Aorta (tissue), 5 donors: Measurements from ENCODE around the gene HOMER2. TPM values are rescaled to one million over a fixed set of nuclear protein-coding genes. Genes with fewer than 3 reads are reported as not detected.
A peak's percentile ranks its signal among the peaks of the same experiment; 100 is the strongest.

Experiments used
- ATAC-seq: fragments of 200-7000 bp; cut with Tn5 transposase; one replicate; pipeline ENCODE4 v1.9.1; 2022; ENCODE audit warnings: moderate library complexity; ENCODE audit not compliant: low FRiP score
- DNase-seq, 2 donors: peaks; one replicate each; pipeline ENCODE4 v3.0.0-alpha.2; 2020
- H3K27ac ChIP-seq, 2 donors: one replicate each; pipeline ENCODE4 v1.5.1; 2013; ENCODE audit warnings: low read length in 2 of 2, mild to moderate bottlenecking in 2 of 2, moderate library complexity in 2 of 2, control low read depth in 1 of 2, inconsistent platforms in 1 of 2, low read depth in 1 of 2
- H3K27me3 ChIP-seq, 2 donors: one replicate each; pipeline ENCODE4 v1.6.1; 2013; ENCODE audit warnings: control low read depth in 1 of 2, low read length in 1 of 2, mild to moderate bottlenecking in 1 of 2, moderate library complexity in 1 of 2; ENCODE audit not compliant: insufficient read depth in 2 of 2, control insufficient read depth in 1 of 2
- H3K36me3 ChIP-seq, 2 donors: one replicate each; pipeline ENCODE4 v1.6.1; 2013; ENCODE audit warnings: control low read depth in 1 of 2, low read length in 1 of 2, mild to moderate bottlenecking in 1 of 2; ENCODE audit not compliant: insufficient read depth in 2 of 2, control insufficient read depth in 1 of 2
- H3K4me1 ChIP-seq, 2 donors: one replicate each; pipeline ENCODE4 v1.6.1; 2013; ENCODE audit warnings: low read length in 2 of 2, control low read depth in 1 of 2, mild to moderate bottlenecking in 1 of 2, moderate library complexity in 1 of 2; ENCODE audit not compliant: insufficient read depth in 2 of 2, control insufficient read depth in 1 of 2
- H3K4me3 ChIP-seq, 2 donors: one replicate each; pipeline ENCODE4 v1.5.1; 2013; ENCODE audit warnings: low read length in 2 of 2, control low read depth in 1 of 2, mild to moderate bottlenecking in 1 of 2
- H3K9me3 ChIP-seq: one replicate; pipeline ENCODE4 v1.6.1; 2013; ENCODE audit warnings: mild to moderate bottlenecking, low read length; ENCODE audit not compliant: control insufficient read depth
- WGBS, 2 donors: extraction: QIAGEN DNeasy Blood & Tissue Kit; methylation state at CpG; one replicate each; pipeline ENCODE4 v1.1.7; 2013; 5-methylcytosine and 5-hydroxymethylcytosine counted together
- intact Hi-C, 2 donors: fragments of 100-400 bp; cut with DNase I; formaldehyde crosslinking; loops; one replicate each; pipeline versions ENCODE4 v1.14.2 to v1.15.0; 2022
- polyA plus RNA-seq, 2 donors: library from polyadenylated mRNA; stranded (reverse); fragments of 200-250 nt; gene quantifications; one replicate each; pipeline ENCODE4 v1.2.3, GENCODE V29; 2013
- total RNA-seq, 2 donors: library from RNA; stranded (reverse); fragmentation: NEBNext Ultra II Directional; extraction: Animal tissue kit (Norgen Biotek cat#: 25700); gene quantifications; one replicate each; pipeline ENCODE4 v1.2.1, GENCODE V29; 2021
- donor health status: healthy with polysubstance abuse.
- donor health status: Bipolar disorder and iron deficiency.
- donor health status: DM: no; HTN: no; CAD: no.
- donor health status: DM: no; HTN: no; CAD: no.
- donor health status: DM: yes; HTN: yes; CAD: no.

Gene HOMER2
- total and polyA plus RNA-seq, 4 donors, result 0.50 to 7.1 (median 2.3) TPM

GRCh38 chr15:82808634-82809041 is 143.9 kb downstream of the HOMER2 start:
- Histone ChIP-seq H3K27ac (peak overlapping the region in 1 of 2 donors; percentile 37), H3K4me1 (peaks cover 0 to 3% of the 10 kb centered on the region in 2 donors), H3K27me3 (no peaks in the 10 kb centered on the region), H3K9me3 (no peaks in the 10 kb centered on the region), H3K36me3 (no peaks in the 10 kb centered on the region), H3K4me3 (no peak overlapping the region)
- DNase-seq (no peak), ATAC-seq (no peak)
- intact Hi-C loops, result loop anchor here in 1 of 2 donors (5.0 kb wide), 1 partner anchor 56 kb away; no protein-coding TSS in a partner anchor
- 72 to 82% methylated on average over 9 of the region's 9 CpGs for WGBS, 2 donors

- Histone ChIP-seq H3K27ac (no peak overlapping the region), H3K27me3 (no peaks in the 10 kb centered on the region), H3K4me1 (peaks cover 0 to 3% of the 10 kb centered on the region in 2 donors), H3K36me3 (no peaks in the 10 kb centered on the region), H3K9me3 (no peaks in the 10 kb centered on the region), H3K4me3 (no peak overlapping the region)
- no peak for DNase-seq
- no peak for ATAC-seq
- WGBS, 2 donors, result 89 to 90% methylated on average over 11 of the region's 11 CpGs
- intact Hi-C loops, result loop anchor here in 1 of 2 donors (5.0 kb wide), 1 partner anchor 56 kb away; no protein-coding TSS in a partner anchor
Observed at GRCh38 chr15:82807920-82808633, 144.4 kb downstream of the HOMER2 start.

- 40 to 49% methylated on average over 2 of the region's 2 CpGs for WGBS, 2 donors
- H3K4me1 ChIP-seq, result no peaks in the 10 kb centered on the region
- no peaks in the 10 kb centered on the region for H3K36me3 ChIP-seq
- ATAC-seq (no peak), DNase-seq (no peak)
- H3K27me3 ChIP-seq, result no peaks in the 10 kb centered on the region
- H3K27ac ChIP-seq, result no peak within 1 kb of the TSS
- H3K9me3 ChIP-seq, result no peaks in the 10 kb centered on the region
- no peak within 1 kb of the TSS for H3K4me3 ChIP-seq
- intact Hi-C loops, result loop anchor here (2.0 to 5.0 kb wide), 2 partner anchors 45 to 54 kb away; no protein-coding TSS in a partner anchor
Observed at GRCh38 chr15:82805994-82806406, 146.5 kb downstream of the HOMER2 start, which contains the start of gene FSD2. FSD2 (minus strand) TSS chr15:82806069; CDS start chr15:82787390, 18,679 bp downstream.

- no peaks in the 10 kb centered on the region for H3K36me3 ChIP-seq
- no peak for ATAC-seq
- H3K4me3 ChIP-seq, result no peak overlapping the region
- H3K4me1 ChIP-seq, result peaks cover 0 to 1% of the 10 kb centered on the region in 2 donors
- intact Hi-C loops, result loop anchor here in 1 of 2 donors (2.0 to 5.0 kb wide), 2 partner anchors 44 to 52 kb away; no protein-coding TSS in a partner anchor
- H3K9me3 ChIP-seq, result no peaks in the 10 kb centered on the region
- H3K27me3 ChIP-seq, result no peaks in the 10 kb centered on the region
- no peak for DNase-seq
- WGBS, 2 donors, result 34 to 49% methylated on average over 1 of the region's 1 CpG
- H3K27ac ChIP-seq, result no peak overlapping the region
Observed at GRCh38 chr15:82804575-82804949, 148.0 kb downstream of the HOMER2 start.

- ATAC-seq (no peak), DNase-seq (no peak)
- Histone ChIP-seq H3K27me3 (no peaks in the 10 kb centered on the region), H3K4me3 (no peak overlapping the region), H3K27ac (no peak overlapping the region), H3K36me3 (no peaks in the 10 kb centered on the region), H3K9me3 (no peaks in the 10 kb centered on the region), H3K4me1 (peaks cover 0 to 1% of the 10 kb centered on the region in 2 donors)
- intact Hi-C loops, result loop anchor here in 1 of 2 donors (2.0 to 5.0 kb wide), 2 partner anchors 43 to 52 kb away; no protein-coding TSS in a partner anchor
- WGBS, 2 donors, result 51 to 60% methylated on average over 2 of the region's 2 CpGs
Observed at GRCh38 chr15:82803793-82804574, 148.5 kb downstream of the HOMER2 start.

GRCh38 chr15:82802497-82802896 is 150.0 kb downstream of the HOMER2 start:
- H3K27ac ChIP-seq, result no peak overlapping the region
- H3K4me3 ChIP-seq, result no peak overlapping the region
- no peaks in the 10 kb centered on the region for H3K27me3 ChIP-seq
- intact Hi-C loops, result loop anchor here in 1 of 2 donors (5.0 kb wide), 1 partner anchor 50 kb away; no protein-coding TSS in a partner anchor
- DNase-seq (no peak), ATAC-seq (no peak)
- no peaks in the 10 kb centered on the region for H3K36me3 ChIP-seq
- H3K4me1 ChIP-seq, result peaks cover 0 to 1% of the 10 kb centered on the region in 2 donors
- no peaks in the 10 kb centered on the region for H3K9me3 ChIP-seq
- 84 to 92% methylated on average over 1 of the region's 1 CpG for WGBS, 2 donors

GRCh38 chr15:82799183-82799841 is 153.2 kb downstream of the HOMER2 start:
- no peak overlapping the region for H3K27ac ChIP-seq
- no peaks in the 10 kb centered on the region for H3K27me3 ChIP-seq
- no peaks in the 10 kb centered on the region for H3K9me3 ChIP-seq
- ATAC-seq, result no peak
- intact Hi-C loops, result no loop called here
- H3K36me3 ChIP-seq, result no peaks in the 10 kb centered on the region
- 74 to 79% methylated on average over 6 to 7 of the region's 7 CpGs for WGBS, 2 donors
- DNase-seq, result no peak
- no peak overlapping the region for H3K4me3 ChIP-seq
- peaks cover 0 to 1% of the 10 kb centered on the region in 2 donors for H3K4me1 ChIP-seq
